Kidney epithelial cell (primary cell): Measurements from ENCODE around the gene MLH3. TPM values are rescaled to one million over a fixed set of nuclear protein-coding genes. Genes with fewer than 3 reads are reported as not detected.

Experiments used
- DNase-seq: peaks from one replicate; pipeline ENCODE4 v3.0.0-alpha.2; 2010; ENCODE audit warnings: low read depth
- H3K27me3 ChIP-seq: 2 replicates; pipeline ENCODE4 v1.6.0; 2011; ENCODE audit warnings: low read length; ENCODE audit not compliant: control insufficient read depth, insufficient read depth
- H3K36me3 ChIP-seq: 2 replicates; pipeline ENCODE4 v1.5.1; 2011; ENCODE audit warnings: low read length; ENCODE audit not compliant: control insufficient read depth, insufficient read depth
- H3K4me3 ChIP-seq: 2 replicates; pipeline ENCODE4 v1.5.1; 2011; ENCODE audit warnings: low read depth, mild to moderate bottlenecking, control low read depth, low read length
- CTCF ChIP-seq: IDR thresholded peaks from 2 replicates; pipeline ENCODE4 v1.5.1; 2011; ENCODE audit warnings: mild to moderate bottlenecking, moderate library complexity, low read length, control low read depth, inconsistent platforms; ENCODE audit not compliant: insufficient read depth, poor library complexity, severe bottlenecking
- total RNA-seq: library from RNA; depleted of rRNA; stranded (reverse); fragments of >200 nt; gene quantifications from 2 replicates; pipeline ENCODE4 v1.2.3, GENCODE V29; 2015

Gene MLH3
- total RNA-seq, 1 donor from 2014 or later = 17.9 TPM

- Histone ChIP-seq H3K4me3 (peak within 1 kb of the TSS; percentile 70), H3K27me3 (no peaks in the 10 kb centered on the region), H3K36me3 (no peaks in the 10 kb centered on the region)
- DNase-seq = no peak
- no peak for TF ChIP-seq CTCF
Observed at GRCh38 chr14:75063491-75064204, 12.4 kb upstream of the MLH3 start, which contains the start of gene ACYP1. ACYP1 (minus strand) TSS chr14:75064024; CDS start chr14:75063553, 471 bp downstream.

- no peak for DNase-seq
- Histone ChIP-seq H3K4me3 (peak overlapping the region; percentile 70), H3K36me3 (no peaks in the 10 kb centered on the region), H3K27me3 (no peaks in the 10 kb centered on the region)
- TF ChIP-seq CTCF = no peak
Observed at GRCh38 chr14:75063013-75063412, 11.7 kb upstream of the MLH3 start.

- no peak for TF ChIP-seq CTCF
- Histone ChIP-seq H3K36me3 (no peaks in the 10 kb centered on the region), H3K4me3 (no peak overlapping the region), H3K27me3 (no peaks in the 10 kb centered on the region)
- DNase-seq = no peak
Observed at GRCh38 chr14:75060420-75060819, 9.2 kb upstream of the MLH3 start.

DNA sequence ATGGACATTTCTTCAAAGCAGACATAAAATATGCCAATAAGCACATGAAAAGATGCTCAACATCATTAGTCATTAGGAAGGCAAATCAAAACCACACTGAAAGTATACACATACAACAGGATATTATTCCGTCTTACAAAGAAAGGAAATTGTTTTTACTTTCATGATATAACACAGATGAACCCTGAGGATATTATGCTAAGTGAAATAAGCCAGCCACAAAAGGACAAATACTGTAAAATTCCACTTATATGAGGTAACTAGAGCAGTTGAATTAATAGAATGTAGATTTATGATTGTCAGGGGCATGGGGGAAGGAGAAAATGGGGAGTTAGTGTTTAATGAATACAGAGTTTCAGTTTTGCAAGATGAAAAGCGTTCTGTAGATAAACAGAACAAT is 8.4 kb upstream of the MLH3 start:
- DNase-seq = no peak
- H3K4me3 ChIP-seq = no peak overlapping the region
- no peaks in the 10 kb centered on the region for H3K36me3 ChIP-seq
- H3K27me3 ChIP-seq = no peaks in the 10 kb centered on the region
- no peak for TF ChIP-seq CTCF

DNA sequence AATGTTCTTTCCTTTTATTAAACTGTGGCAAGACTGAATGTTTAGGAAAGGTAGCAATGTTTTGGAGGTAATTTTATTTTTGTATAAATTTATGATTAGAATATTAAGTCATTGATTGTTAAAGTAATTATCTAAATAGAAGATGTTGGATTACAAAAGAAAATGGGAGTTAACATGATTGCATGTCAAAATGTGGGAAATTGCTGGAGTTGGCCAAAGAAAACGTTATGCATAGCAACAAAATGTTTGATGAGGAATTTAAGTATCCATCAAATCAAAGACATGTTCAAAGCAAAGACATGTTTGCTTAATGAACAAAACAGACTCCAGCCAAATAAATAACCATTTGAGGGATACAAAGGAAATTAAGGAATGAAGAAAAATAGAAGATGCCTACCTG is 3.2 kb upstream of the MLH3 start:
- Histone ChIP-seq H3K4me3 (no peak overlapping the region), H3K36me3 (no peaks in the 10 kb centered on the region), H3K27me3 (no peaks in the 10 kb centered on the region)
- no peak for DNase-seq
- no peak for TF ChIP-seq CTCF
